MM.1S (cell line): ENCODE data around the gene MALRD1.

ENCODE experiments used
- EZH2 ChIP-seq: fragments of 300-600 bp; sonication (generic); optimal IDR thresholded peaks from 2 replicates; pipeline ENCODE3; 2017; ENCODE audit warnings: low read depth, mild to moderate bottlenecking, antibody characterized with exemption, low read length, mixed read lengths
- EZH2phosphoT487 ChIP-seq: fragments of 300-600 bp; sonication (generic); IDR thresholded peaks from 2 replicates; pipeline ENCODE4 v1.6.1; 2018; ENCODE audit warnings: antibody characterized with exemption, low read length
- TF ChIP-seq, protein P1 (sequence below): fragments of 300-600 bp; sonication (generic); IDR thresholded peaks from 2 replicates; pipeline ENCODE4 v1.5.1; 2016; ENCODE audit warnings: antibody characterized with exemption, low read length, mixed read lengths

- TF ChIP-seq, protein P1, sequence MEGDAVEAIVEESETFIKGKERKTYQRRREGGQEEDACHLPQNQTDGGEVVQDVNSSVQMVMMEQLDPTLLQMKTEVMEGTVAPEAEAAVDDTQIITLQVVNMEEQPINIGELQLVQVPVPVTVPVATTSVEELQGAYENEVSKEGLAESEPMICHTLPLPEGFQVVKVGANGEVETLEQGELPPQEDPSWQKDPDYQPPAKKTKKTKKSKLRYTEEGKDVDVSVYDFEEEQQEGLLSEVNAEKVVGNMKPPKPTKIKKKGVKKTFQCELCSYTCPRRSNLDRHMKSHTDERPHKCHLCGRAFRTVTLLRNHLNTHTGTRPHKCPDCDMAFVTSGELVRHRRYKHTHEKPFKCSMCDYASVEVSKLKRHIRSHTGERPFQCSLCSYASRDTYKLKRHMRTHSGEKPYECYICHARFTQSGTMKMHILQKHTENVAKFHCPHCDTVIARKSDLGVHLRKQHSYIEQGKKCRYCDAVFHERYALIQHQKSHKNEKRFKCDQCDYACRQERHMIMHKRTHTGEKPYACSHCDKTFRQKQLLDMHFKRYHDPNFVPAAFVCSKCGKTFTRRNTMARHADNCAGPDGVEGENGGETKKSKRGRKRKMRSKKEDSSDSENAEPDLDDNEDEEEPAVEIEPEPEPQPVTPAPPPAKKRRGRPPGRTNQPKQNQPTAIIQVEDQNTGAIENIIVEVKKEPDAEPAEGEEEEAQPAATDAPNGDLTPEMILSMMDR, result no peak
- TF ChIP-seq EZH2phosphoT487 (no peak), EZH2 (no peak)
Measured at GRCh38 chr10:19071946-19072345, 23.3 kb downstream of the MALRD1 start.
